A549 (cell line): Measurements from ENCODE around the gene PHF2. TPM values are rescaled to one million over a fixed set of nuclear protein-coding genes. Genes with fewer than 3 reads are reported as not detected.

ENCODE experiments used
- ATAC-seq, 2 experiments: fragments of 200-7000 bp in 1 of 2; fragments of >200 bp in 1 of 2; cut with Nextera tagmentation in 1 of 2; cut with Tn5 transposase in 1 of 2; 3 replicates each; pipeline versions ENCODE4 v1.8.0 to v1.9.1; 2018 to 2020; ENCODE audit warnings: mild to moderate bottlenecking in 1 of 2, moderate library complexity in 1 of 2
- CTCF ChIA-PET: fragments of 300-600 bp; sonication (Branson Sonifier 250); formaldehyde crosslinking; extraction: SDS; loops from one replicate; lab custom pipeline; 2021; ENCODE audit warnings: antibody characterized with exemption, inconsistent platforms; lab: Yijun Ruan, JAX
- POLR2A ChIA-PET: fragments of 350-600 bp; formaldehyde crosslinking; extraction: SDS; loops from one replicate; lab custom pipeline; 2021; ENCODE audit warnings: antibody characterized with exemption, inconsistent platforms; lab: Yijun Ruan, JAX
- DNase-seq, 2 experiments: peaks; one replicate each; pipeline versions ENCODE4 v3.0.0 to v3.0.0-alpha.2; 2011 to 2016; ENCODE audit warnings: low read depth in 1 of 2, low spot score in 1 of 2
- FAIRE-seq: peaks from 2 replicates; lab custom pipeline; 2011; peaks lifted over from hg19 to GRCh38; lab: Jason Lieb, UNC
- H3K27ac ChIP-seq, 2 experiments: fragments of >200 bp; sonication (Bioruptor Twin); formaldehyde crosslinking; 3 replicates each; pipeline ENCODE4 v1.5.1; 2016 to 2017
- H3K4me1 ChIP-seq: fragments of >200 bp; sonication (Bioruptor Twin); formaldehyde crosslinking; 3 replicates; pipeline ENCODE4 v1.6.1; 2016
- H3K4me2 ChIP-seq: fragments of >200 bp; sonication (Bioruptor Twin); formaldehyde crosslinking; 3 replicates; pipeline ENCODE4 v1.6.1; 2016
- H3K4me3 ChIP-seq: fragments of >200 bp; sonication (Bioruptor Twin); formaldehyde crosslinking; 3 replicates; pipeline ENCODE4 v1.5.1; 2016
- H3K9me3 ChIP-seq: fragments of >200 bp; sonication (Bioruptor Twin); formaldehyde crosslinking; 3 replicates; pipeline ENCODE4 v1.6.1; 2016
- CBX8 ChIP-seq: fragments of 200-600 bp; sonication (generic); IDR thresholded peaks from 2 replicates; pipeline ENCODE4 v1.6.1; 2016
- CEBPB ChIP-seq, 2 experiments: fragments of >200 bp in 1 of 2; sonication (Bioruptor Twin) in 1 of 2; formaldehyde crosslinking in 1 of 2; IDR thresholded peaks; 2 replicates each; pipeline ENCODE4 v1.6.1; 2012 to 2016
- FOSL2 ChIP-seq, 2 experiments: fragments of 450-650 bp in 1 of 2; fragments of >200 bp in 1 of 2; sonication (Bioruptor Twin) in 1 of 2; formaldehyde crosslinking; IDR thresholded peaks; 2 replicates each; pipeline versions ENCODE4 v1.5.0 to v1.6.1; 2016 to 2020; ENCODE audit warnings: mild to moderate bottlenecking in 1 of 2, moderate library complexity in 1 of 2
- FOXS1 ChIP-seq: fragments of 250-450 bp; sonication (Bioruptor Pico); IDR thresholded peaks from 2 replicates; pipeline ENCODE4 v1.5.0; 2020; ENCODE audit warnings: mild to moderate bottlenecking, moderate library complexity
- HDAC2 ChIP-seq: fragments of 200-600 bp; sonication (generic); IDR thresholded peaks from 2 replicates; pipeline ENCODE4 v1.6.1; 2016
- HEYL ChIP-seq: fragments of 250-450 bp; sonication (Bioruptor Pico); IDR thresholded peaks from 2 replicates; pipeline ENCODE4 v1.8.0; 2021; ENCODE audit warnings: mild to moderate bottlenecking, moderate library complexity
- HOXA7 ChIP-seq: fragments of 250-450 bp; sonication (Bioruptor Pico); IDR thresholded peaks from 2 replicates; pipeline ENCODE4 v1.5.0; 2020; ENCODE audit warnings: mild to moderate bottlenecking, moderate library complexity
- HOXB5 ChIP-seq: fragments of 250-450 bp; sonication (Bioruptor Pico); IDR thresholded peaks from 2 replicates; pipeline ENCODE4 v1.5.0; 2020; ENCODE audit warnings: mild to moderate bottlenecking, moderate library complexity
- KDM1A ChIP-seq: fragments of 200-600 bp; sonication (generic); IDR thresholded peaks from 2 replicates; pipeline ENCODE4 v1.6.1; 2016; ENCODE audit warnings: low read depth, mild to moderate bottlenecking
- MAFK ChIP-seq: fragments of 450-650 bp; IDR thresholded peaks from 2 replicates; pipeline ENCODE4 v1.6.1; 2014; ENCODE audit not compliant: partially characterized antibody
- NPAS2 ChIP-seq: fragments of 250-450 bp; sonication (Bioruptor Pico); IDR thresholded peaks from 2 replicates; pipeline ENCODE4 v1.8.0; 2022; ENCODE audit warnings: mild to moderate bottlenecking, moderate library complexity, borderline replicate concordance
- RAD21 ChIP-seq, 2 experiments: fragments of >200 bp in 1 of 2; sonication (Bioruptor Twin) in 1 of 2; formaldehyde crosslinking in 1 of 2; IDR thresholded peaks in 1 of 2; conservative IDR thresholded peaks in 1 of 2; 2 replicates in 1 of 2; 3 replicates in 1 of 2; pipeline ENCODE4 v1.6.1; 2012 to 2018; ENCODE audit warnings: inconsistent platforms in 1 of 2
- WGBS: methylation state at CpG from one replicate; pipeline ENCODE4 v1.1.6; 2017; ENCODE audit errors: missing lambda C conversion rate; 5-methylcytosine and 5-hydroxymethylcytosine counted together
- polyA plus RNA-seq, 4 experiments: library from polyadenylated mRNA; depleted of rRNA in 3 of 4; stranded (reverse); fragments of >200 nt; fragmentation: RNase III in 1 of 4; extraction: RNeasy Plus Mini Kit Qiagen cat#74134 plus additional on column Dnase treatment in 1 of 4; gene quantifications; 2 replicates in 3 of 4; 3 replicates in 1 of 4; pipeline ENCODE4 v1.2.3, GENCODE V29; 2011 to 2017
- TF ChIP-seq, protein P1 (sequence below): fragments of 200-600 bp; sonication (generic); IDR thresholded peaks from 2 replicates; pipeline ENCODE4 v1.6.1; 2016; ENCODE audit warnings: antibody characterized with exemption, mild to moderate bottlenecking, moderate library complexity
- TF ChIP-seq, protein P2 (sequence below): IDR thresholded peaks from 2 replicates; pipeline ENCODE4 v1.6.1; 2012; ENCODE audit warnings: low read depth, borderline replicate concordance
- TF ChIP-seq, protein P3 (sequence below): fragments of >200 bp; sonication (Bioruptor Twin); formaldehyde crosslinking; IDR thresholded peaks from 2 replicates; pipeline ENCODE4 v1.6.1; 2016
- TF ChIP-seq, protein P4 (sequence below): fragments of 250-450 bp; sonication (Bioruptor Pico); IDR thresholded peaks from 2 replicates; pipeline ENCODE4 v1.5.0; 2021; ENCODE audit warnings: mild to moderate bottlenecking, moderate library complexity, borderline replicate concordance

PHF2 gene
- polyA plus RNA-seq, 2 of the 4 experiments (the other 2 are of a cell fraction) = 9.6 to 12.2 TPM

DNA sequence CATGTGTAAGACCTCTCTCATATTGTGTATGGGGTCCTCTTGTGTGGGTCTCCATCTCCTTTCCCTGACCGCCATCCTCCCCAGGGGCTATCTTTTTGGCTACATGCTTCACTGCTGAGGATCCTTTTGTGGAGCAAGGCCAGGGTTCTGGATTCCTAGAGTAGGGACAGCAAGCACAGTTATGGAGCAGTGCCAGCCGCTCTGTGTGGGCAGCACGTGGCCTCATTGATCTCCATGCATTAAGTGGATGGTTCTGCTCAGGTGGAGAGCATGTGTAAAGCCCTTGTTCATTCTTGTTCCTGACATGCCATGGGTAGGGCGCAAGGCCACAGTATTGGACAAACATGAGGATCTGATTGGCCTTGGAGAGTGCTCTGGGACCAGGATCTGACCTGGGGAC, 8.9 kb downstream of the PHF2 start:
- POLR2A ChIA-PET = no interaction called here
- TF ChIP-seq HDAC2 = no peak
- TF ChIP-seq HOXA7 (CRISPR knock-in tag) = no peak
- TF ChIP-seq, protein P1, sequence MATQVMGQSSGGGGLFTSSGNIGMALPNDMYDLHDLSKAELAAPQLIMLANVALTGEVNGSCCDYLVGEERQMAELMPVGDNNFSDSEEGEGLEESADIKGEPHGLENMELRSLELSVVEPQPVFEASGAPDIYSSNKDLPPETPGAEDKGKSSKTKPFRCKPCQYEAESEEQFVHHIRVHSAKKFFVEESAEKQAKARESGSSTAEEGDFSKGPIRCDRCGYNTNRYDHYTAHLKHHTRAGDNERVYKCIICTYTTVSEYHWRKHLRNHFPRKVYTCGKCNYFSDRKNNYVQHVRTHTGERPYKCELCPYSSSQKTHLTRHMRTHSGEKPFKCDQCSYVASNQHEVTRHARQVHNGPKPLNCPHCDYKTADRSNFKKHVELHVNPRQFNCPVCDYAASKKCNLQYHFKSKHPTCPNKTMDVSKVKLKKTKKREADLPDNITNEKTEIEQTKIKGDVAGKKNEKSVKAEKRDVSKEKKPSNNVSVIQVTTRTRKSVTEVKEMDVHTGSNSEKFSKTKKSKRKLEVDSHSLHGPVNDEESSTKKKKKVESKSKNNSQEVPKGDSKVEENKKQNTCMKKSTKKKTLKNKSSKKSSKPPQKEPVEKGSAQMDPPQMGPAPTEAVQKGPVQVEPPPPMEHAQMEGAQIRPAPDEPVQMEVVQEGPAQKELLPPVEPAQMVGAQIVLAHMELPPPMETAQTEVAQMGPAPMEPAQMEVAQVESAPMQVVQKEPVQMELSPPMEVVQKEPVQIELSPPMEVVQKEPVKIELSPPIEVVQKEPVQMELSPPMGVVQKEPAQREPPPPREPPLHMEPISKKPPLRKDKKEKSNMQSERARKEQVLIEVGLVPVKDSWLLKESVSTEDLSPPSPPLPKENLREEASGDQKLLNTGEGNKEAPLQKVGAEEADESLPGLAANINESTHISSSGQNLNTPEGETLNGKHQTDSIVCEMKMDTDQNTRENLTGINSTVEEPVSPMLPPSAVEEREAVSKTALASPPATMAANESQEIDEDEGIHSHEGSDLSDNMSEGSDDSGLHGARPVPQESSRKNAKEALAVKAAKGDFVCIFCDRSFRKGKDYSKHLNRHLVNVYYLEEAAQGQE = no peak
- TF ChIP-seq CEBPB (IDR thresholded peaks at IDR 0.05) = no peak
- TF ChIP-seq MAFK = no peak
- TF ChIP-seq KDM1A = no peak
- TF ChIP-seq, protein P2, sequence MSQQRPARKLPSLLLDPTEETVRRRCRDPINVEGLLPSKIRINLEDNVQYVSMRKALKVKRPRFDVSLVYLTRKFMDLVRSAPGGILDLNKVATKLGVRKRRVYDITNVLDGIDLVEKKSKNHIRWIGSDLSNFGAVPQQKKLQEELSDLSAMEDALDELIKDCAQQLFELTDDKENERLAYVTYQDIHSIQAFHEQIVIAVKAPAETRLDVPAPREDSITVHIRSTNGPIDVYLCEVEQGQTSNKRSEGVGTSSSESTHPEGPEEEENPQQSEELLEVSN = no peak
- TF ChIP-seq, all 56 proteins: peak for 0
- no peak for DNase-seq
- no peak for ATAC-seq
- CTCF ChIA-PET = no interaction called here
- Histone ChIP-seq H3K4me2 (no peak overlapping the region), H3K27ac (no peak overlapping the region), H3K4me3 (no peak overlapping the region), H3K4me1 (no peaks in the 10 kb centered on the region), H3K9me3 (peaks cover 17% of the 10 kb centered on the region)
- no peak for FAIRE-seq
- whole genome bisulfite sequencing = 93% methylated on average over 3 of the region's 4 CpGs

DNA sequence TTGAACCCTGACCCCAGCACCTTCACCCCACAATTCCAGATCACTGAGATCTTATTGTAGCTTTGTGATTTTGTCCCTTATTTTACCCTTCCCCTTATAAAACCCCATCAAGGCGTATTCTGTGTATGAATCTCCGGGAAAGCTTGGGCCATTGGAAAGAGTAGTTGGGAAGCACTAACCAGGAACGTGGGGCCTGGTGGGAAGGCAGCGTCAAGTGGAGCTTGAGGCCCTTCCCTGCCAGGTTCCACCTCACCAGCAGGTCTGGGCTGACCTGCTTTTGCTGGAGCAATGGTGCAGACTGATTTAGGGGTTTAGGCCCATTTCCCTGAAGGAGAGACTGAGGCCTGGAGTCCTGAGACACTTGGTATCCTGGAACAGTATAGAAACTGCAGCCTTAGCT, 9.3 kb downstream of the PHF2 start:
- Histone ChIP-seq H3K4me3 (no peak overlapping the region), H3K27ac (no peak overlapping the region), H3K4me2 (no peak overlapping the region), H3K9me3 (peaks cover 17% of the 10 kb centered on the region), H3K4me1 (no peaks in the 10 kb centered on the region)
- TF ChIP-seq FOXS1 (CRISPR knock-in tag) (no peak), RAD21 (conservative IDR thresholded peaks at IDR 0.05 in 1 of 2, IDR thresholded peaks at IDR 0.05 in 1 of 2) (no peak), FOSL2 (IDR thresholded peaks at IDR 0.05) (no peak), FOSL2 (CRISPR knock-in tag; IDR thresholded peaks at IDR 0.05) (no peak)
- 89% methylated on average over 4 of the region's 4 CpGs for WGBS
- POLR2A ChIA-PET = no interaction called here
- CTCF ChIA-PET = interaction anchor here (2.5 kb wide), 1 partner anchor 19 kb away, joined by 9 read pairs; no protein-coding TSS in a partner anchor
- no peak for FAIRE-seq
- ATAC-seq = no peak
- DNase-seq = no peak

DNA sequence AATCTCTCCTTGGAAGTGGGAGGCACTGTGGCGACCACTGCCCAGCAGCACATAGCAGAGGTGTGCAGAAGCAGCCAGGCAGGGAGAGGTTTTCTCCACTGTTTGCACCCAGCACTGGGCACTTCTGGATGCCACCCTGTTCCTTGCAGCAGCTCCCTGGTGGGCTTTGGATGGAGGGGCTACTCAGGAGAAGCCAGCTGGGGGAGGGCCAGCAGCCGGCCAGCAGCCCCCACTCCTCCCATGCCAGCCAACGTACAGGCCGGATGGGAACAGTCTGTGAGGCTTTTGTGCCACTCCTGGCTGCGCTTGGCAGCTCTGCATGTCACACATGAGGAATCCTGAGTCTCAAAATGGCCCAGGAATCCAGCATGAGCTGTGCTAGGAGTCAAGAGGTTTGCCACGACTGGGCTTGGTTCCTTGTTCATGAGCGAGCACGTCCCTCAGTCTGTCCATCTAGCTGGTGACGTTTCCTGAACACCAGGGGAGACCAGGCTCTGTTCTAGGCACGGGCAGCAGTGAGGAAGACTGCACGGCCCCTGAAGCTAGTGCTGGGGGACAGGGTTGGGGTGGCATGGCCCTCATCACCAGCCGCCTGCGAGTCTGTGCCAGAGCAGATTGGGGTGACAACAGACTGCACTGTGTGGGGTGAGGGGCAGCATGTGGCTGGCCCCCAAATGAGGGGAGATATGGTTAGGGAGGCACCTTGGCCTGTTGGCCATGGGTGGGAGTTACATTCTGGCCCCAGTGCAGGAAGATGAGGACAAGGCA, 10.1 kb downstream of the PHF2 start:
- no peak for FAIRE-seq
- TF ChIP-seq, protein P3, sequence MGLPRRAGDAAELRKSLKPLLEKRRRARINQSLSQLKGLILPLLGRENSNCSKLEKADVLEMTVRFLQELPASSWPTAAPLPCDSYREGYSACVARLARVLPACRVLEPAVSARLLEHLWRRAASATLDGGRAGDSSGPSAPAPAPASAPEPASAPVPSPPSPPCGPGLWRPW = no peak
- no peak for TF ChIP-seq NPAS2 (CRISPR knock-in tag)
- TF ChIP-seq CBX8 = no peak
- no peak for TF ChIP-seq CEBPB (IDR thresholded peaks at IDR 0.05)
- no peak for TF ChIP-seq HOXB5 (CRISPR knock-in tag)
- no peak for TF ChIP-seq HEYL
- TF ChIP-seq, protein P4, sequence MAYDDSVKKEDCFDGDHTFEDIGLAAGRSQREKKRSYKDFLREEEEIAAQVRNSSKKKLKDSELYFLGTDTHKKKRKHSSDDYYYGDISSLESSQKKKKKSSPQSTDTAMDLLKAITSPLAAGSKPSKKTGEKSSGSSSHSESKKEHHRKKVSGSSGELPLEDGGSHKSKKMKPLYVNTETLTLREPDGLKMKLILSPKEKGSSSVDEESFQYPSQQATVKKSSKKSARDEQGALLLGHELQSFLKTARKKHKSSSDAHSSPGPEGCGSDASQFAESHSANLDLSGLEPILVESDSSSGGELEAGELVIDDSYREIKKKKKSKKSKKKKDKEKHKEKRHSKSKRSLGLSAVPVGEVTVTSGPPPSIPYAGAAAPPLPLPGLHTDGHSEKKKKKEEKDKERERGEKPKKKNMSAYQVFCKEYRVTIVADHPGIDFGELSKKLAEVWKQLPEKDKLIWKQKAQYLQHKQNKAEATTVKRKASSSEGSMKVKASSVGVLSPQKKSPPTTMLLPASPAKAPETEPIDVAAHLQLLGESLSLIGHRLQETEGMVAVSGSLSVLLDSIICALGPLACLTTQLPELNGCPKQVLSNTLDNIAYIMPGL (CRISPR knock-in tag) = no peak
- DNase-seq = no peak
- Histone ChIP-seq H3K27ac (no peak overlapping the region), H3K4me1 (no peaks in the 10 kb centered on the region), H3K4me3 (no peak overlapping the region), H3K9me3 (peaks cover 17% of the 10 kb centered on the region), H3K4me2 (no peak overlapping the region)
- POLR2A ChIA-PET = no interaction called here
- CTCF ChIA-PET = interaction anchor here (2.5 kb wide), 1 partner anchor 20 kb away, joined by 9 read pairs; no protein-coding TSS in a partner anchor
- WGBS = 92% methylated on average over 13 of the region's 13 CpGs
- no peak for ATAC-seq
